GM12878 (cell line): ENCODE measurements around the gene PRR7. TPM values are rescaled to one million over a fixed set of nuclear protein-coding genes. Genes with fewer than 3 reads are reported as not detected.

Experiments
- ATAC-seq: fragments of 200-7000 bp; cut with Tn5 transposase; 3 replicates; pipeline ENCODE4 v1.9.1; 2020; ENCODE audit warnings: mild to moderate bottlenecking, moderate library complexity
- BruUV-seq: library from RNA; stranded (reverse); fragments of 400-500 nt; replicated peaks from 2 replicates; lab custom pipeline; 2021; lab: Mats Ljungman, UMichigan
- CTCF ChIA-PET: fragments of 300-600 bp; sonication (Branson Sonifier 250); formaldehyde crosslinking; extraction: SDS; loops from one replicate; lab custom pipeline; 2021; ENCODE audit warnings: inconsistent platforms; lab: Yijun Ruan, JAX
- POLR2A ChIA-PET: fragments of 350-600 bp; formaldehyde crosslinking; extraction: SDS; loops from one replicate; lab custom pipeline; 2021; ENCODE audit warnings: inconsistent platforms; lab: Charles Lee
- RAD21 ChIA-PET: fragments of 300-600 bp; sonication (Branson Sonifier 250); formaldehyde crosslinking; loops from one replicate; lab custom pipeline; 2023; ENCODE audit warnings: antibody characterized with exemption; ENCODE audit not compliant: unreplicated experiment; lab: Charles Lee
- SMC1A ChIA-PET: fragments of 300-600 bp; sonication (Branson Sonifier 250); formaldehyde crosslinking; loops from one replicate; lab custom pipeline; 2023; ENCODE audit not compliant: unreplicated experiment, uncharacterized antibody; lab: Charles Lee
- DNase-seq: peaks from one replicate; pipeline ENCODE4 v3.0.0-alpha.2; 2011; ENCODE audit warnings: low read depth, low spot score
- FAIRE-seq: peaks from 3 replicates; lab custom pipeline; 2011; peaks lifted over from hg19 to GRCh38; lab: Jason Lieb, UNC
- H2AFZ ChIP-seq: 2 replicates; pipeline ENCODE4 v1.6.0; 2011; ENCODE audit warnings: low read depth, low read length, control low read depth; ENCODE audit not compliant: control insufficient read depth
- H3K27ac ChIP-seq: 2 replicates; pipeline ENCODE4 v1.5.1; 2011; ENCODE audit warnings: control low read depth; ENCODE audit not compliant: control insufficient read depth, insufficient read depth
- H3K27me3 ChIP-seq, 2 experiments: replicated peaks in 1 of 2; 2 replicates each; pipeline versions ENCODE4 v1.6.0 to v1.6.1; 2011; ENCODE audit warnings: low read length in 1 of 2; ENCODE audit not compliant: control insufficient read depth in 2 of 2, insufficient read depth in 2 of 2
- H3K36me3 ChIP-seq, 2 experiments: 2 replicates each; pipeline ENCODE4 v1.5.1; 2011; ENCODE audit warnings: low read length in 1 of 2; ENCODE audit not compliant: control insufficient read depth in 2 of 2, insufficient read depth in 2 of 2
- H3K4me1 ChIP-seq: 2 replicates; pipeline ENCODE4 v1.6.1; 2011; ENCODE audit warnings: mild to moderate bottlenecking, low read length, moderate library complexity, mixed read lengths; ENCODE audit not compliant: control insufficient read depth, insufficient read depth
- H3K4me2 ChIP-seq: 2 replicates; pipeline ENCODE4 v1.6.0; 2011; ENCODE audit warnings: control low read depth; ENCODE audit not compliant: control insufficient read depth, insufficient read depth
- H3K4me3 ChIP-seq: fragments of 200-600 bp; sonication (generic); 2 replicates; pipeline ENCODE4 v1.5.1; 2016
- H3K79me2 ChIP-seq: 2 replicates; pipeline ENCODE4 v1.6.0; 2011; ENCODE audit warnings: low read length; ENCODE audit not compliant: control insufficient read depth, insufficient read depth
- H3K9ac ChIP-seq: 2 replicates; pipeline ENCODE4 v1.8.0; 2011; ENCODE audit warnings: low read length, control low read depth, mixed read lengths; ENCODE audit not compliant: control insufficient read depth, insufficient read depth
- H3K9me3 ChIP-seq: replicated peaks from 3 replicates; pipeline ENCODE4 v1.5.1; 2011; ENCODE audit warnings: mild to moderate bottlenecking, low read length; ENCODE audit not compliant: control insufficient read depth, insufficient read depth
- H4K20me1 ChIP-seq: 2 replicates; pipeline ENCODE4 v1.6.0; 2011; ENCODE audit not compliant: control insufficient read depth, insufficient read depth
- ATF2 ChIP-seq: IDR thresholded peaks from 2 replicates; pipeline ENCODE4 v1.6.1; 2012; ENCODE audit warnings: low read length, inconsistent platforms
- BACH1 ChIP-seq: fragments of 450-650 bp; IDR thresholded peaks from 2 replicates; pipeline ENCODE4 v1.6.1; 2017; ENCODE audit warnings: mild to moderate bottlenecking, borderline replicate concordance
- CHD1 ChIP-seq: IDR thresholded peaks from 2 replicates; pipeline ENCODE4 v1.6.1; 2012; ENCODE audit warnings: low read depth, low read length, improper control_type of control experiment
- GABPA ChIP-seq: IDR thresholded peaks from 2 replicates; pipeline ENCODE4 v1.6.1; 2014; ENCODE audit warnings: antibody characterized with exemption, low read depth, mild to moderate bottlenecking, inconsistent platforms
- IKZF1 ChIP-seq: fragments of 450-650 bp; conservative IDR thresholded peaks from 2 replicates; pipeline ENCODE4 v1.6.1; 2017; ENCODE audit warnings: antibody characterized with exemption, mild to moderate bottlenecking
- IRF5 ChIP-seq: fragments of 450-650 bp; IDR thresholded peaks from 2 replicates; pipeline ENCODE4 v1.6.1; 2017; ENCODE audit warnings: borderline replicate concordance
- NFIC ChIP-seq: IDR thresholded peaks from 2 replicates; pipeline ENCODE4 v1.6.1; 2012; ENCODE audit warnings: low read depth, mild to moderate bottlenecking, inconsistent platforms, low read length, moderate library complexity
- POU2F2 ChIP-seq: IDR thresholded peaks from 3 replicates; pipeline ENCODE4 v1.6.1; 2011; ENCODE audit warnings: low read depth, mild to moderate bottlenecking, low read length, borderline replicate concordance
- TCF7 ChIP-seq: IDR thresholded peaks from 2 replicates; pipeline ENCODE4 v1.6.1; 2014; ENCODE audit warnings: antibody characterized with exemption, borderline replicate concordance
- ZBED1 ChIP-seq: IDR thresholded peaks from 2 replicates; pipeline ENCODE4 v1.6.1; 2016; ENCODE audit warnings: borderline replicate concordance
- ZNF622 ChIP-seq: fragments of 450-650 bp; IDR thresholded peaks from 2 replicates; pipeline ENCODE4 v1.6.1; 2017; ENCODE audit warnings: mild to moderate bottlenecking, inconsistent platforms
- WGBS: methylation state at CpG from one replicate; pipeline ENCODE4 v1.1.6; 2016; ENCODE audit warnings: low lambda C conversion rate; ENCODE audit not compliant: insufficient replicate concordance, insufficient coverage; ENCODE audit errors: missing lambda C conversion rate; 5-methylcytosine and 5-hydroxymethylcytosine counted together
- in situ Hi-C: fragments of 300-500 bp; cut with MboI; formaldehyde crosslinking; loops from 9 replicates; pipeline ENCODE4 v1.14.3; 2018; ENCODE audit warnings: mixed read lengths
- intact Hi-C: fragments of 100-400 bp; cut with micrococcal nuclease; formaldehyde crosslinking; loops from one replicate; pipeline ENCODE4 v1.14.2; 2022; ENCODE audit not compliant: unreplicated experiment
- polyA plus RNA-seq, 11 experiments: library from polyadenylated mRNA; depleted of rRNA in 4 of 11; unstranded in 6 of 11; stranded (reverse) in 5 of 11; fragments of >200 nt; fragmentation: Nextera tagmentation in 4 of 11; fragmentation: Illumina TruSeq in 1 of 11; extraction: Ambion mirVana in 4 of 11; extraction: Trizol in 1 of 11; gene quantifications; 1 replicate in 1 of 11; 2 replicates in 10 of 11; pipeline versions ENCODE4 v1.2.1 to v1.2.3, GENCODE V29; 2011 to 2016; ENCODE audit warnings: inconsistent platforms in 2 of 11, missing spikeins in 2 of 11, low read depth in 1 of 11
- total RNA-seq, 4 experiments: library from RNA; depleted of rRNA in 3 of 4; stranded (reverse); fragments of >200 nt in 3 of 4; fragmentation: Illumina TruSeq in 1 of 4; extraction: Trizol in 1 of 4; gene quantifications; 2 replicates each; pipeline versions ENCODE4 v1.2.1 to v1.2.3, GENCODE V29; 2013 to 2021
- TF ChIP-seq, protein P1 (sequence below): IDR thresholded peaks from 2 replicates; pipeline ENCODE4 v1.6.1; 2012; ENCODE audit warnings: mild to moderate bottlenecking, low read depth, low read length
- TF ChIP-seq, protein P2 (sequence below): IDR thresholded peaks from 2 replicates; pipeline ENCODE4 v1.6.1; 2012; ENCODE audit warnings: low read depth, low read length, improper control_type of control experiment

Gene PRR7
- total and polyA plus RNA-seq, 10 of the 15 experiments (the other 5 are each of a cell fraction or from before 2014, with no cell fraction given), result 0.09 to 18.8 (median 4.6) TPM; not detected in 2

DNA sequence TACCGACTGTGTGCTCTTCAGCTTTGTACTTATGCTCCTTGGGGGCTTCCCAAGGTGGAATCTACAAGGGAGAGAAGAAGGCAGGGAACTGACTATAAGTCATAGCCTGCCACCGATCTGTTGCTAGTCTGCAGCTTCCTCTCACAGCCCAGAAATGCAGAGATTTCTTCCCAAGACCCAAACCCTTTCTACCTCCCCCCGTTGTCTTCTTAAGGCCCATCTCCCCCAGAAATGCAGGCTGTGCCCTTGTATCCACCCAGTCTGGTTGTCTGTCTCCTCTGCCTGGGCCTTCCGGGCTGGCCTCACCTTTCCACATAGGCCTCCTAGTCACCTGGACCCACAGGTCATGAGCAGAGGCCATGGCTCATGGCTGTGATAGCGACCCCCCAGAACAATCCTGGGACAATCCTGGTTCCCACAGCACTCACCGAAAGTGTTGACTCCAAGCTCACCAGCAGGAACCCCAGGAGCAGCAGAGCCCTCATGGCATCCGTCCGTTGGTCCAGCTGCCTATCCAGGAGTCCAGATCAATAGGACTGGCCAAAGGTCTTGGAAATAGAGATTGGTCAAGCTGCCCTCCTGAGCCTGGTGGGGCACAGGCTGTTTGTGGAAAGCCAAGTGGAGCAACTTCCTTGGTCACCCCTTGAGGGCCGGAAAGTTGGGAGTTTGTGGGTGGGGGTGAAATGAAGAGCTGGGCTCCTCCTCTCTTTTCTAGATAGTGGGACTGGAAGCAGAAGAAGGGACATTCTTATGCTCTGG, 37.4 kb upstream of the PRR7 start, which contains the start of gene F12:
Gene F12 (minus strand): TSS at position 522 of the 759 bp plus-strand sequence. CDS start 37 bp downstream, at position 485.
- H3K4me3 ChIP-seq, result no peak within 1 kb of the TSS
- H2AFZ ChIP-seq, result no peak within 1 kb of the TSS
- RAD21 ChIA-PET, result interaction anchor here (0.8 to 1.9 kb wide), 8 partner anchors 16 to 97 kb away, joined by 3 to 6 read pairs (median 4); partner anchors contain the start of gene GRK6
- no peaks in the 10 kb centered on the region for H3K9me3 ChIP-seq
- H4K20me1 ChIP-seq, result no peaks in the 10 kb centered on the region
- ATAC-seq (no peak), DNase-seq (no peak), FAIRE-seq (no peak)
- H3K4me2 ChIP-seq, result no peak within 1 kb of the TSS
- H3K4me1 ChIP-seq, result peaks cover 35% of the 10 kb centered on the region
- BruUV-seq, result no TSS peak
- in situ Hi-C loops, result no loop called here
- no peaks in the 10 kb centered on the region for H3K36me3 ChIP-seq
- no peaks in the 10 kb centered on the region; a peak in 1 of 4 replicates for H3K27me3 ChIP-seq
- intact Hi-C loops, result no loop called here
- CTCF ChIA-PET, result interaction anchor here (0.8 to 1.9 kb wide), 9 partner anchors 19 to 93 kb away, joined by 3 to 12 read pairs (median 4); partner anchors contain the start of gene PDLIM7
- SMC1A ChIA-PET, result interaction anchor here (1.0 to 3.1 kb wide), 6 partner anchors 17 to 100 kb away, joined by 3 to 14 read pairs (median 7); partner anchors contain the start of gene GRK6
- H3K79me2 ChIP-seq, result no peaks in the 10 kb centered on the region
- 71% methylated on average over 9 of the region's 9 CpGs for WGBS
- H3K9ac ChIP-seq, result no peak within 1 kb of the TSS
- H3K27ac ChIP-seq, result no peak within 1 kb of the TSS
- POLR2A ChIA-PET, result interaction anchor here (0.7 to 11.0 kb wide), 8 partner anchors 9 to 46 kb away, joined by 3 to 174 read pairs (median 4); partner anchors contain the start of genes GRK6 and PRR7
- no peak for TF ChIP-seq NFIC
- TF ChIP-seq, protein P1, sequence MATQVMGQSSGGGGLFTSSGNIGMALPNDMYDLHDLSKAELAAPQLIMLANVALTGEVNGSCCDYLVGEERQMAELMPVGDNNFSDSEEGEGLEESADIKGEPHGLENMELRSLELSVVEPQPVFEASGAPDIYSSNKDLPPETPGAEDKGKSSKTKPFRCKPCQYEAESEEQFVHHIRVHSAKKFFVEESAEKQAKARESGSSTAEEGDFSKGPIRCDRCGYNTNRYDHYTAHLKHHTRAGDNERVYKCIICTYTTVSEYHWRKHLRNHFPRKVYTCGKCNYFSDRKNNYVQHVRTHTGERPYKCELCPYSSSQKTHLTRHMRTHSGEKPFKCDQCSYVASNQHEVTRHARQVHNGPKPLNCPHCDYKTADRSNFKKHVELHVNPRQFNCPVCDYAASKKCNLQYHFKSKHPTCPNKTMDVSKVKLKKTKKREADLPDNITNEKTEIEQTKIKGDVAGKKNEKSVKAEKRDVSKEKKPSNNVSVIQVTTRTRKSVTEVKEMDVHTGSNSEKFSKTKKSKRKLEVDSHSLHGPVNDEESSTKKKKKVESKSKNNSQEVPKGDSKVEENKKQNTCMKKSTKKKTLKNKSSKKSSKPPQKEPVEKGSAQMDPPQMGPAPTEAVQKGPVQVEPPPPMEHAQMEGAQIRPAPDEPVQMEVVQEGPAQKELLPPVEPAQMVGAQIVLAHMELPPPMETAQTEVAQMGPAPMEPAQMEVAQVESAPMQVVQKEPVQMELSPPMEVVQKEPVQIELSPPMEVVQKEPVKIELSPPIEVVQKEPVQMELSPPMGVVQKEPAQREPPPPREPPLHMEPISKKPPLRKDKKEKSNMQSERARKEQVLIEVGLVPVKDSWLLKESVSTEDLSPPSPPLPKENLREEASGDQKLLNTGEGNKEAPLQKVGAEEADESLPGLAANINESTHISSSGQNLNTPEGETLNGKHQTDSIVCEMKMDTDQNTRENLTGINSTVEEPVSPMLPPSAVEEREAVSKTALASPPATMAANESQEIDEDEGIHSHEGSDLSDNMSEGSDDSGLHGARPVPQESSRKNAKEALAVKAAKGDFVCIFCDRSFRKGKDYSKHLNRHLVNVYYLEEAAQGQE, result no peak
- no peak for TF ChIP-seq CHD1
- no peak for TF ChIP-seq ZBED1
- no peak for TF ChIP-seq BACH1
- TF ChIP-seq ZNF622, result no peak
- no peak for TF ChIP-seq IKZF1
- no peak for TF ChIP-seq POU2F2
- no peak for TF ChIP-seq TCF7
- no peak for TF ChIP-seq ATF2
- TF ChIP-seq, protein P2, sequence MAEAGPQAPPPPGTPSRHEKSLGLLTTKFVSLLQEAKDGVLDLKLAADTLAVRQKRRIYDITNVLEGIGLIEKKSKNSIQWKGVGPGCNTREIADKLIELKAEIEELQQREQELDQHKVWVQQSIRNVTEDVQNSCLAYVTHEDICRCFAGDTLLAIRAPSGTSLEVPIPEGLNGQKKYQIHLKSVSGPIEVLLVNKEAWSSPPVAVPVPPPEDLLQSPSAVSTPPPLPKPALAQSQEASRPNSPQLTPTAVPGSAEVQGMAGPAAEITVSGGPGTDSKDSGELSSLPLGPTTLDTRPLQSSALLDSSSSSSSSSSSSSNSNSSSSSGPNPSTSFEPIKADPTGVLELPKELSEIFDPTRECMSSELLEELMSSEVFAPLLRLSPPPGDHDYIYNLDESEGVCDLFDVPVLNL, result no peak
- TF ChIP-seq IRF5, result no peak
- TF ChIP-seq GABPA, result no peak
